Spleen (tissue), 7 donors: ENCODE measurements around the gene MRO.

Experiments
- CTCF ChIP-seq, 11 experiments: fragments of 200-600 bp in 7 of 11; fragments of 450-650 bp in 4 of 11; sonication (generic) in 4 of 11; IDR thresholded peaks in 8 of 11; conservative IDR thresholded peaks in 3 of 11; 1 replicate in 7 of 11; 2 replicates in 4 of 11; pipeline versions ENCODE4 v1.4.0 to v1.8.0; 2016 to 2021; ENCODE audit warnings: antibody characterized with exemption in 11 of 11, inconsistent platforms in 4 of 11, mild to moderate bottlenecking in 1 of 11
- POLR2A ChIP-seq, 3 donors: fragments of 450-650 bp; IDR thresholded peaks; one replicate each; pipeline ENCODE4 v1.5.1; 2017; ENCODE audit warnings: antibody characterized with exemption in 3 of 3, mild to moderate bottlenecking in 1 of 3
- donor health status: DM: no; HTN: no; CAD: no; lungs with moderate emphysema.
- donor health status: DM: no; HTN: no; CAD: no.
- donor health status: DM: no; HTN: no; CAD: no.

GRCh38 chr18:50844554-50844953 lies 24.7 kb upstream of the MRO start:
- TF ChIP-seq CTCF (IDR thresholded peaks at IDR 0.05 in 8 of 11, conservative IDR thresholded peaks at IDR 0.05 in 3 of 11) (no peak), POLR2A (IDR thresholded peaks at IDR 0.05) (no peak)
